Astrocyte (in vitro differentiated cells and primary cell): ENCODE results near the gene SLC35G1. TPM values are rescaled to one million over a fixed set of nuclear protein-coding genes. Genes with fewer than 3 reads are reported as not detected.

Experiments
- DNase-seq: peaks from one replicate; pipeline ENCODE4 v3.0.0-alpha.2; 2010; ENCODE audit warnings: low read depth
- FAIRE-seq: peaks from 2 replicates; lab custom pipeline; 2011; peaks lifted over from hg19 to GRCh38; lab: Jason Lieb, UNC
- H2AFZ ChIP-seq: 2 replicates; pipeline ENCODE4 v1.6.0; 2012; ENCODE audit warnings: low read depth, low read length, inconsistent platforms
- H3K27ac ChIP-seq: 2 replicates; pipeline ENCODE4 v1.5.1; 2011; ENCODE audit warnings: low read depth, low read length, inconsistent platforms
- H3K27me3 ChIP-seq: 2 replicates; pipeline ENCODE4 v1.6.0; 2011; ENCODE audit warnings: low read length, inconsistent platforms; ENCODE audit not compliant: insufficient read depth
- H3K36me3 ChIP-seq: 2 replicates; pipeline ENCODE4 v1.5.1; 2011; ENCODE audit warnings: low read length, inconsistent platforms; ENCODE audit not compliant: insufficient read depth
- H3K4me1 ChIP-seq: 2 replicates; pipeline ENCODE4 v1.5.1; 2011; ENCODE audit warnings: low read length, inconsistent platforms; ENCODE audit not compliant: insufficient read depth
- H3K4me2 ChIP-seq: 2 replicates; pipeline ENCODE4 v1.6.0; 2012; ENCODE audit warnings: low read length, inconsistent platforms
- H3K4me3 ChIP-seq: 2 replicates; pipeline ENCODE4 v1.5.1; 2011; ENCODE audit warnings: low read depth, mild to moderate bottlenecking, low read length, inconsistent platforms; ENCODE audit not compliant: insufficient read depth
- H3K79me2 ChIP-seq: 2 replicates; pipeline ENCODE4 v1.6.0; 2012; ENCODE audit warnings: mild to moderate bottlenecking, low read length, inconsistent platforms; ENCODE audit not compliant: insufficient read depth
- H3K9ac ChIP-seq: 2 replicates; pipeline ENCODE4 v1.6.0; 2012; ENCODE audit warnings: mild to moderate bottlenecking, low read length, inconsistent platforms
- H3K9me3 ChIP-seq: 2 replicates; pipeline ENCODE4 v1.5.1; 2012; ENCODE audit warnings: low read depth, mild to moderate bottlenecking, low read length, inconsistent platforms; ENCODE audit not compliant: insufficient read depth
- H4K20me1 ChIP-seq: 2 replicates; pipeline ENCODE4 v1.6.0; 2012; ENCODE audit warnings: low read length, inconsistent platforms; ENCODE audit not compliant: insufficient read depth
- H3K27ac Mint-ChIP-seq: one replicate; pipeline ENCODE4 v1.8.0; 2021; ENCODE audit warnings: mild to moderate bottlenecking, mixed read lengths; ENCODE audit not compliant: unreplicated experiment
- H3K27me3 Mint-ChIP-seq: one replicate; pipeline ENCODE4 v1.8.0; 2021; ENCODE audit warnings: low read depth, mixed read lengths; ENCODE audit not compliant: unreplicated experiment
- H3K36me3 Mint-ChIP-seq: one replicate; pipeline ENCODE4 v1.8.0; 2021; ENCODE audit warnings: low read depth, mixed read lengths; ENCODE audit not compliant: unreplicated experiment
- H3K4me1 Mint-ChIP-seq: one replicate; pipeline ENCODE4 v1.8.0; 2021; ENCODE audit warnings: low read depth, mixed read lengths; ENCODE audit not compliant: unreplicated experiment
- H3K4me3 Mint-ChIP-seq: one replicate; pipeline ENCODE4 v1.8.0; 2021; ENCODE audit warnings: mild to moderate bottlenecking, moderate library complexity, mixed read lengths; ENCODE audit not compliant: unreplicated experiment
- H3K9me3 Mint-ChIP-seq: one replicate; pipeline ENCODE4 v1.8.0; 2021; ENCODE audit warnings: mild to moderate bottlenecking, mixed read lengths; ENCODE audit not compliant: unreplicated experiment
- EZH2 ChIP-seq: IDR thresholded peaks from 2 replicates; pipeline ENCODE4 v1.6.1; 2012; ENCODE audit warnings: mild to moderate bottlenecking, low read length, inconsistent platforms; ENCODE audit not compliant: insufficient read depth
- total RNA-seq: library from RNA; stranded (reverse); gene quantifications from 2 replicates; pipeline ENCODE4 v1.2.1, GENCODE V29; 2021
- TF ChIP-seq, protein P1 (sequence below): IDR thresholded peaks from 2 replicates; pipeline ENCODE4 v1.5.1; 2011; ENCODE audit warnings: low read depth, mild to moderate bottlenecking, inconsistent platforms, low read length, moderate library complexity; ENCODE audit not compliant: insufficient read depth

SLC35G1 gene
- total RNA-seq, 1 donor from 2014 or later: 3.5 TPM

DNA sequence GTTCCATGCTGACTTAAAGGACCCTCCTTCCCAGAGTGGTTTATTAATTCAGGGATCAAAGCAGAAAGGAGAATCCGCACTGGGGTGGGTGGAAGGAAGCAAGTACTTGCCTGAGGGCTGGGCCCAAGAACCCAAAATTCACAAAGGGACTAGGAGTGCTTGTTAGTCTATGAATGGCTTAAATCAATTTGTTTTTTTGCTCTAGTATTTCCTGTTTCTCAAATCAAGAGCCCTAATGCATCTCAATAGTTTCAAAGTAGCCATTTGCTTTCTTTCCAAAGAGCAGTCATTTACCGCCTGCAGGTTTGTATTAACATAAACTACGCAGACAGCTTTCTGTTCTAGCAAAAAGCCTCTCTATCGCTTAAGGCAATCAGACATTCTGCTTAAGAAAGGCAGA lies 44.2 kb upstream of the SLC35G1 start:
- no peak overlapping the region for H3K4me3 ChIP-seq
- FAIRE-seq: no peak
- no peaks in the 10 kb centered on the region for H4K20me1 ChIP-seq
- no peak overlapping the region for H3K9ac ChIP-seq
- H3K9me3 ChIP-seq: no peaks in the 10 kb centered on the region
- DNase-seq: no peak
- Mint-ChIP-seq H3K36me3 (no peaks in the 10 kb centered on the region), H3K4me3 (no peak overlapping the region), H3K27ac (no peak overlapping the region), H3K4me1 (no peaks in the 10 kb centered on the region), H3K9me3 (peaks cover 5% of the 10 kb centered on the region), H3K27me3 (peaks cover 23% of the 10 kb centered on the region)
- H2AFZ ChIP-seq: no peak overlapping the region
- no peaks in the 10 kb centered on the region for H3K79me2 ChIP-seq
- H3K36me3 ChIP-seq: no peaks in the 10 kb centered on the region
- H3K27me3 ChIP-seq: peaks cover 6% of the 10 kb centered on the region
- TF ChIP-seq EZH2: no peak
- TF ChIP-seq, protein P1, sequence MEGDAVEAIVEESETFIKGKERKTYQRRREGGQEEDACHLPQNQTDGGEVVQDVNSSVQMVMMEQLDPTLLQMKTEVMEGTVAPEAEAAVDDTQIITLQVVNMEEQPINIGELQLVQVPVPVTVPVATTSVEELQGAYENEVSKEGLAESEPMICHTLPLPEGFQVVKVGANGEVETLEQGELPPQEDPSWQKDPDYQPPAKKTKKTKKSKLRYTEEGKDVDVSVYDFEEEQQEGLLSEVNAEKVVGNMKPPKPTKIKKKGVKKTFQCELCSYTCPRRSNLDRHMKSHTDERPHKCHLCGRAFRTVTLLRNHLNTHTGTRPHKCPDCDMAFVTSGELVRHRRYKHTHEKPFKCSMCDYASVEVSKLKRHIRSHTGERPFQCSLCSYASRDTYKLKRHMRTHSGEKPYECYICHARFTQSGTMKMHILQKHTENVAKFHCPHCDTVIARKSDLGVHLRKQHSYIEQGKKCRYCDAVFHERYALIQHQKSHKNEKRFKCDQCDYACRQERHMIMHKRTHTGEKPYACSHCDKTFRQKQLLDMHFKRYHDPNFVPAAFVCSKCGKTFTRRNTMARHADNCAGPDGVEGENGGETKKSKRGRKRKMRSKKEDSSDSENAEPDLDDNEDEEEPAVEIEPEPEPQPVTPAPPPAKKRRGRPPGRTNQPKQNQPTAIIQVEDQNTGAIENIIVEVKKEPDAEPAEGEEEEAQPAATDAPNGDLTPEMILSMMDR: no peak
- H3K4me2 ChIP-seq: no peak overlapping the region
- no peak overlapping the region for H3K27ac ChIP-seq
- no peaks in the 10 kb centered on the region for H3K4me1 ChIP-seq

DNA sequence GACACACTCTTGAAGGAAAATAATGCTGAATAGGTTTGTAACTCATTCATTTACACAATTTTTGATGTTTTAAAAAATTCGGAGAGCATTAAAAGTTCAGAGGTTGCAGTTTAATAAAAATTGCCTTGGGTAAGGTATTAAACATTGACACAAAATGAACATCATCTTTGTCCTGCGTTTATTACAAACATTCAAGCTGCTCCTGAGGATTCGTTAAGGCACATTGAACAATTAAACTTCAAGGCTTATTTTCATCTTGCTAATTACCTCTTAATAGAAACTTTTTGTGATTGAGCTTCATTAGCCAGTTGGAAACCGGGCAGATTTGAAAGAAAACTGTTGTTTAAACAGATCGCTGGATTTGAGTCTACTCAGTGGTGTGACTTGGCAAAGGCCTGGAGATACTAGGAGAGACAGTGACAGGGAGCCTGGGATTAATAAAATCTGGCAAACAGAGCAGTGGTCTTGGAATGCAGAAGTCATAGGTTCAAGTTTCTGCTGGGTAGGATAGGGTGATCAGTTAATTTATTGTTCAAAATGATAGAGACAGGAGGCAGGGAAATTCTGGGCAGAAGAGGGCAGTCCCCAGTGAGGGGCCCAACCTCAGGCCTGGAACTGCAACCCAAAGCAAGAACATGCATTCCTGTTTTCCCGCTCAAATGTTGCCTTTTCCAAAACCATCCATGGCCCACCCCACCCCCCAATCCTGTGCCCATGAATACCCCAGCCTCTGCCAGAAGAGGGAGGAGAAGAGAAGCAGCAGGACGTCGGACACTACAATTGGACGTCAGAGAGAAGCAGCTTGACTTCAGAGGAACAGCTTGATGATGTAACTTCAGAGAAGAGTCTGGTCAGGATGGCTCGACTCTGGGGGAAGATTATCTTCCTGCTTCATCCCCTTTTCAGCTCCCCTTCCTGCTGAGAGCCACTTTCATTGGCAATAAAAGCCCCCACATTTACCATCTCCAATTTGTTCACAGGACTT lies 43.5 kb upstream of the SLC35G1 start:
- peaks cover 20% of the 10 kb centered on the region for H3K27me3 Mint-ChIP-seq
- DNase-seq (no peak), FAIRE-seq (no peak)
- no peak overlapping the region for H2AFZ ChIP-seq
- no peaks in the 10 kb centered on the region for H3K79me2 ChIP-seq
- H3K4me3 Mint-ChIP-seq: no peak overlapping the region
- no peaks in the 10 kb centered on the region for H3K9me3 ChIP-seq
- H3K27me3 ChIP-seq: peaks cover 6% of the 10 kb centered on the region
- no peak overlapping the region for H3K9ac ChIP-seq
- H3K9me3 Mint-ChIP-seq: peaks cover 3% of the 10 kb centered on the region
- H3K27ac Mint-ChIP-seq: no peak overlapping the region
- H3K4me2 ChIP-seq: no peak overlapping the region
- H3K36me3 ChIP-seq: no peaks in the 10 kb centered on the region
- TF ChIP-seq EZH2: no peak
- TF ChIP-seq, protein P1: no peak
- H3K36me3 Mint-ChIP-seq: no peaks in the 10 kb centered on the region
- H3K4me1 ChIP-seq: no peaks in the 10 kb centered on the region
- H4K20me1 ChIP-seq: no peaks in the 10 kb centered on the region
- no peak overlapping the region for H3K27ac ChIP-seq
- H3K4me1 Mint-ChIP-seq: no peaks in the 10 kb centered on the region
- H3K4me3 ChIP-seq: no peak overlapping the region

DNA sequence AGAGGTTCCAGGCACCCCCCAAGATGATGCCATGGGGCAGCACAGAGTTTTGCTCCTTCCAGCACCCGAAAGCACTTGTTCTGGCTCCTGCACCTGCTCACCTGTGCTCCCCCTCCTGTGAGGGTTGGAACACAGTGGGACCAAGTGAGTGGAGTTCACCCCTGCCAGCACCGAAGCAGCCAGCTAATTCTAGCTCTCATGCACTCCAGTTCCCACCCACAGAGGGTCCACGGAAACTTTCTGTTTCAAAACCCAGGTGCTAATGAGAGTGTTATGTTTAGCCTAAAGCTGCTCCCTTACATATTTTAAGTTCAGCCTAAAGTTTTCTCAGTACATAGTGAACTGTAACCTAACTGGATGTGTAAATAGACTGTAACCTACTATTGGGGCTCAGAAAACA lies 42.6 kb upstream of the SLC35G1 start:
- H3K36me3 Mint-ChIP-seq: no peaks in the 10 kb centered on the region
- no peaks in the 10 kb centered on the region for H3K4me1 Mint-ChIP-seq
- no peaks in the 10 kb centered on the region for H3K79me2 ChIP-seq
- H3K9me3 ChIP-seq: no peaks in the 10 kb centered on the region
- no peak for TF ChIP-seq EZH2
- TF ChIP-seq, protein P1: no peak
- H3K27me3 ChIP-seq: peaks cover 6% of the 10 kb centered on the region
- H3K27me3 Mint-ChIP-seq: peaks cover 20% of the 10 kb centered on the region
- no peak for DNase-seq
- FAIRE-seq: no peak
- no peak overlapping the region for H3K4me2 ChIP-seq
- H4K20me1 ChIP-seq: no peaks in the 10 kb centered on the region
- no peak overlapping the region for H2AFZ ChIP-seq
- peaks cover under 1% of the 10 kb centered on the region for H3K9me3 Mint-ChIP-seq
- no peak overlapping the region for H3K4me3 ChIP-seq
- no peak overlapping the region for H3K4me3 Mint-ChIP-seq
- no peaks in the 10 kb centered on the region for H3K4me1 ChIP-seq
- no peak overlapping the region for H3K27ac Mint-ChIP-seq
- no peaks in the 10 kb centered on the region for H3K36me3 ChIP-seq
- no peak overlapping the region for H3K9ac ChIP-seq
- no peak overlapping the region for H3K27ac ChIP-seq
